Measurements from ENCODE around the gene SETSIP.

DNA sequence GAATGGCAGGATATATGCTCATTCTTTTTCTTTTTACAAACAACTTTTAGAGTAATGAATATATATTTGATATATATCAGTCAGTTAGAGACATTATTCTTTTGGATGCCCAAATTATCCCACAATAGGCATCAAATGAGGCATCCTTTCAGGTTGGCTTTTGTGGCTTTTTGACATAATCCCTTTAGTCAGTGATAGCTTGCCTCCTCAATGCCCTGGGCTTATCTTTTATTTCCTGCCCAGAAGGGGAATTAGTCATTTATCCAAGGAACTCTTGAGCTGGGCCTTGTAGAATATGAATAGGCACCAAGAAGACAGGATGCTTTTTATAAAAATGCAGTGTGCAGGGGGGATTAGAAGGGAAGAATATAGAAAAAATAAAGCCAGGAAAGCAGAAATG, 23.3 kb downstream of the SETSIP start:
- TF ChIP-seq CTCF (IDR thresholded peaks at IDR 0.05; ENCODE audit: poor library complexity): no peak
- no peak for TF ChIP-seq EZH2 (IDR thresholded peaks at IDR 0.05; ENCODE audit: borderline replicate concordance)
- no peak for TF ChIP-seq EZH2phosphoT487 (IDR thresholded peaks at IDR 0.05; ENCODE audit: low read depth, severe bottlenecking, unreplicated experiment)
